ENCODE measurements around the gene SNRPD3. TPM values are rescaled to one million over a fixed set of nuclear protein-coding genes. Genes with fewer than 3 reads are reported as not detected.

SNRPD3 gene
- polyA plus RNA-seq, 1 of the 3 experiments (the other 2 are of a cell fraction), result 177 TPM

DNA sequence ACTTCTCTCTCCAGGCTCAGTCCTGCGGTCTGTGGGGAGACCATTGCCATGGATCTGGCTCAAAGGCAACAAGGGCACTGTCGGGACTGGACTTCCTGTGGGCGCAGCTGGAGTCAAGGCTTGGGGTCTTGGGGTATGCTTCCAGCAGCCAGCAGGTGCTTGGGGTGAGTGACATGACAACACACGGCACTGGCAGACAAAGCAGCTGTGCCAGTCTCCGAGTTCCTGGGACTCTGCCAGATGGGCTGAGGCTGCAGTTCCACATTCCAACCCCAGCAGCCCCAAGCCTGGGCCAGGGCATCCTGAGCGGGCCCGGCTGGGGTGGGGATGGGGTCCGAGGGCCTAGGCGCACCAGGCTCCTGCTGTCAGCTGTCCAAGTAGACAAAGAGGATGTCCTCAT, 13.2 kb upstream of the SNRPD3 start:
- H4K20me1 ChIP-seq (ENCODE audit: insufficient read depth), result 0 out of 2 replicates have a peak, but pooled peaks cover 3% of the 10 kb centered on the region
- CTCF ChIA-PET, result no interaction called here
- no peak overlapping the region for H3K4me3 ChIP-seq (ENCODE audit: low read depth in 2 of 2, low read length in 1 of 2)
- no peak overlapping the region for H3K4me2 ChIP-seq
- POLR2A ChIA-PET, result no interaction called here
- H3K27me3 ChIP-seq (ENCODE audit: insufficient read depth), result no peaks in the 10 kb centered on the region
- H3K9ac ChIP-seq, result no peak overlapping the region
- H3K27ac ChIP-seq (ENCODE audit: low read depth in 2 of 2, low read length in 1 of 2), result no peak overlapping the region
- DNase-seq, result no peak
- H2AFZ ChIP-seq (ENCODE audit: low read depth), result no peak overlapping the region
- no peaks in the 10 kb centered on the region for H3K9me3 ChIP-seq
- whole genome bisulfite sequencing (ENCODE audit: low lambda C conversion rate), result 94% methylated on average over 9 of the region's 9 CpGs
- no peaks in the 10 kb centered on the region for H3F3A ChIP-seq (replicated peaks; ENCODE audit: insufficient read depth)
- H3K9me2 ChIP-seq, result no peaks in the 10 kb centered on the region
- H3K4me1 ChIP-seq (ENCODE audit: control insufficient read depth in 1 of 2, insufficient read depth in 2 of 2, low read depth in 1 of 2, low read length in 1 of 2), result peaks cover 7 to 8% of the 10 kb centered on the region in 2 experiments; a peak in 2 of 4 replicates
- peaks cover 9% of the 10 kb centered on the region; the same call in 1 of the 2 replicates for H3K79me2 ChIP-seq (ENCODE audit: insufficient read depth)
- TF ChIP-seq POLR2AphosphoS5 (IDR thresholded peaks at IDR 0.05; ENCODE audit: low read depth, low read length) (no peak), CHD2 (IDR thresholded peaks at IDR 0.05; ENCODE audit: low read length, partially characterized antibody) (no peak), RAD21 (IDR thresholded peaks at IDR 0.05; ENCODE audit: low read length) (no peak)
- TF ChIP-seq, protein P1, sequence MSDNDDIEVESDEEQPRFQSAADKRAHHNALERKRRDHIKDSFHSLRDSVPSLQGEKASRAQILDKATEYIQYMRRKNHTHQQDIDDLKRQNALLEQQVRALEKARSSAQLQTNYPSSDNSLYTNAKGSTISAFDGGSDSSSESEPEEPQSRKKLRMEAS (IDR thresholded peaks at IDR 0.05; ENCODE audit: low read depth), result no peak
- TF ChIP-seq, protein P2, sequence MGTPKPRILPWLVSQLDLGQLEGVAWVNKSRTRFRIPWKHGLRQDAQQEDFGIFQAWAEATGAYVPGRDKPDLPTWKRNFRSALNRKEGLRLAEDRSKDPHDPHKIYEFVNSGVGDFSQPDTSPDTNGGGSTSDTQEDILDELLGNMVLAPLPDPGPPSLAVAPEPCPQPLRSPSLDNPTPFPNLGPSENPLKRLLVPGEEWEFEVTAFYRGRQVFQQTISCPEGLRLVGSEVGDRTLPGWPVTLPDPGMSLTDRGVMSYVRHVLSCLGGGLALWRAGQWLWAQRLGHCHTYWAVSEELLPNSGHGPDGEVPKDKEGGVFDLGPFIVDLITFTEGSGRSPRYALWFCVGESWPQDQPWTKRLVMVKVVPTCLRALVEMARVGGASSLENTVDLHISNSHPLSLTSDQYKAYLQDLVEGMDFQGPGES (IDR thresholded peaks at IDR 0.05; ENCODE audit: low read depth, low read length), result no peak
- TF ChIP-seq, protein P3, sequence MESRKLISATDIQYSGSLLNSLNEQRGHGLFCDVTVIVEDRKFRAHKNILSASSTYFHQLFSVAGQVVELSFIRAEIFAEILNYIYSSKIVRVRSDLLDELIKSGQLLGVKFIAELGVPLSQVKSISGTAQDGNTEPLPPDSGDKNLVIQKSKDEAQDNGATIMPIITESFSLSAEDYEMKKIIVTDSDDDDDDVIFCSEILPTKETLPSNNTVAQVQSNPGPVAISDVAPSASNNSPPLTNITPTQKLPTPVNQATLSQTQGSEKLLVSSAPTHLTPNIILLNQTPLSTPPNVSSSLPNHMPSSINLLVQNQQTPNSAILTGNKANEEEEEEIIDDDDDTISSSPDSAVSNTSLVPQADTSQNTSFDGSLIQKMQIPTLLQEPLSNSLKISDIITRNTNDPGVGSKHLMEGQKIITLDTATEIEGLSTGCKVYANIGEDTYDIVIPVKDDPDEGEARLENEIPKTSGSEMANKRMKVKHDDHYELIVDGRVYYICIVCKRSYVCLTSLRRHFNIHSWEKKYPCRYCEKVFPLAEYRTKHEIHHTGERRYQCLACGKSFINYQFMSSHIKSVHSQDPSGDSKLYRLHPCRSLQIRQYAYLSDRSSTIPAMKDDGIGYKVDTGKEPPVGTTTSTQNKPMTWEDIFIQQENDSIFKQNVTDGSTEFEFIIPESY (IDR thresholded peaks at IDR 0.05; ENCODE audit: borderline replicate concordance, low read depth), result no peak
- TF ChIP-seq, protein P4, sequence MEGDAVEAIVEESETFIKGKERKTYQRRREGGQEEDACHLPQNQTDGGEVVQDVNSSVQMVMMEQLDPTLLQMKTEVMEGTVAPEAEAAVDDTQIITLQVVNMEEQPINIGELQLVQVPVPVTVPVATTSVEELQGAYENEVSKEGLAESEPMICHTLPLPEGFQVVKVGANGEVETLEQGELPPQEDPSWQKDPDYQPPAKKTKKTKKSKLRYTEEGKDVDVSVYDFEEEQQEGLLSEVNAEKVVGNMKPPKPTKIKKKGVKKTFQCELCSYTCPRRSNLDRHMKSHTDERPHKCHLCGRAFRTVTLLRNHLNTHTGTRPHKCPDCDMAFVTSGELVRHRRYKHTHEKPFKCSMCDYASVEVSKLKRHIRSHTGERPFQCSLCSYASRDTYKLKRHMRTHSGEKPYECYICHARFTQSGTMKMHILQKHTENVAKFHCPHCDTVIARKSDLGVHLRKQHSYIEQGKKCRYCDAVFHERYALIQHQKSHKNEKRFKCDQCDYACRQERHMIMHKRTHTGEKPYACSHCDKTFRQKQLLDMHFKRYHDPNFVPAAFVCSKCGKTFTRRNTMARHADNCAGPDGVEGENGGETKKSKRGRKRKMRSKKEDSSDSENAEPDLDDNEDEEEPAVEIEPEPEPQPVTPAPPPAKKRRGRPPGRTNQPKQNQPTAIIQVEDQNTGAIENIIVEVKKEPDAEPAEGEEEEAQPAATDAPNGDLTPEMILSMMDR (IDR thresholded peaks at IDR 0.05), result no peak
- peaks cover 22 to 55% of the 10 kb centered on the region in 2 experiments for H3K36me3 ChIP-seq (replicated peaks in 1 of 2; ENCODE audit: control insufficient read depth in 1 of 2, insufficient read depth in 2 of 2, low read length in 1 of 2)

DNA sequence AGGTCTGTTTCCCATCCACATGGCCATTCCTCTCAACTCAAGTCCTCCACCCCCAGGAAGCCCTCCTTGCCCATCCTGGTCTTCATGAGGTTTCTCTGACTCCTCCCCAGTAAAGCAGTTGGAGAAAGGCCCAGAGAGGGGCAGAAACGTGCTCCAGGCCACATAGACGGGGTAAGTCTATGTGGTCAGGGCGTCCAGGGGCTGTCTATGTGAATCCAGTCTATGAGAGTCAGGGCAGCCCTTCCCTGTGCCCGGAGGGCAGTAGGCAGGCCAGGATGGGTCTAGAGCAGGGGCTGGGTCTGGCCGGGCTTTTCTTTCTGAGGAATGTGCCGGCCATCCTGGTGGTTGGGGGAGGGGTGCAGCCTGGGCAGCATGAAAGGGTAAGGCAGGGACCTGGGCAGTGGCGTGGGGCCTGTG, 12.6 kb upstream of the SNRPD3 start:
- Histone ChIP-seq H3K36me3 (replicated peaks in 1 of 2; ENCODE audit: control insufficient read depth in 1 of 2, insufficient read depth in 2 of 2, low read length in 1 of 2) (peaks cover 22 to 60% of the 10 kb centered on the region in 2 experiments), H3K9me3 (no peaks in the 10 kb centered on the region), H3K9ac (no peak overlapping the region), H3K9me2 (no peaks in the 10 kb centered on the region), H3K4me2 (no peak overlapping the region), H2AFZ (ENCODE audit: low read depth) (no peak overlapping the region), H3K4me1 (ENCODE audit: control insufficient read depth in 1 of 2, insufficient read depth in 2 of 2, low read depth in 1 of 2, low read length in 1 of 2) (peaks cover 7 to 8% of the 10 kb centered on the region in 2 experiments; a peak in 2 of 4 replicates), H3K4me3 (ENCODE audit: low read depth in 2 of 2, low read length in 1 of 2) (no peak overlapping the region), H3K27me3 (ENCODE audit: insufficient read depth) (no peaks in the 10 kb centered on the region), H3K27ac (ENCODE audit: low read depth in 2 of 2, low read length in 1 of 2) (no peak overlapping the region), H3F3A (replicated peaks; ENCODE audit: insufficient read depth) (no peaks in the 10 kb centered on the region), H3K79me2 (ENCODE audit: insufficient read depth) (peaks cover 9% of the 10 kb centered on the region; the same call in 1 of the 2 replicates), H4K20me1 (ENCODE audit: insufficient read depth) (0 out of 2 replicates have a peak, but pooled peaks cover 6% of the 10 kb centered on the region)
- 91% methylated on average over 5 of the region's 7 CpGs for WGBS (ENCODE audit: low lambda C conversion rate)
- ChIA-PET CTCF (no interaction called here), POLR2A (no interaction called here)
- DNase-seq, result no peak
- no peak for TF ChIP-seq MXI1 (IDR thresholded peaks at IDR 0.05; ENCODE audit: low read depth, low read length)
- TF ChIP-seq RXRA (IDR thresholded peaks at IDR 0.05; ENCODE audit: borderline replicate concordance, low read depth), result no peak
- TF ChIP-seq TEAD4 (IDR thresholded peaks at IDR 0.05; ENCODE audit: borderline replicate concordance, insufficient read depth), result no peak
- TF ChIP-seq, protein P5, sequence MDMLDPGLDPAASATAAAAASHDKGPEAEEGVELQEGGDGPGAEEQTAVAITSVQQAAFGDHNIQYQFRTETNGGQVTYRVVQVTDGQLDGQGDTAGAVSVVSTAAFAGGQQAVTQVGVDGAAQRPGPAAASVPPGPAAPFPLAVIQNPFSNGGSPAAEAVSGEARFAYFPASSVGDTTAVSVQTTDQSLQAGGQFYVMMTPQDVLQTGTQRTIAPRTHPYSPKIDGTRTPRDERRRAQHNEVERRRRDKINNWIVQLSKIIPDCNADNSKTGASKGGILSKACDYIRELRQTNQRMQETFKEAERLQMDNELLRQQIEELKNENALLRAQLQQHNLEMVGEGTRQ (IDR thresholded peaks at IDR 0.05; ENCODE audit: borderline replicate concordance, low read depth, low read length), result no peak
- TF ChIP-seq FOXM1 (IDR thresholded peaks at IDR 0.05; ENCODE audit: low read depth), result no peak
- TF ChIP-seq MEF2A (IDR thresholded peaks at IDR 0.05; ENCODE audit: borderline replicate concordance, low read depth), result no peak
- TF ChIP-seq, protein P4 (IDR thresholded peaks at IDR 0.05), result no peak
- no peak for TF ChIP-seq POLR2AphosphoS5 (IDR thresholded peaks at IDR 0.05; ENCODE audit: low read depth, low read length)
- TF ChIP-seq NFIC (IDR thresholded peaks at IDR 0.05; ENCODE audit: borderline replicate concordance), result no peak
- TF ChIP-seq CHD2 (IDR thresholded peaks at IDR 0.05; ENCODE audit: low read length, partially characterized antibody), result no peak
- no peak for TF ChIP-seq NRF1 (IDR thresholded peaks at IDR 0.05; ENCODE audit: low read depth, low read length)
- no peak for TF ChIP-seq JUND (IDR thresholded peaks at IDR 0.05)
- TF ChIP-seq GATA2 (CRISPR knock-in tag; IDR thresholded peaks at IDR 0.05), result no peak
